HepG2 (cell line): ENCODE results near the gene RIPOR1. TPM values are rescaled to one million over a fixed set of nuclear protein-coding genes. Genes with fewer than 3 reads are reported as not detected.

Experiments used
- ATF6 ChIP-seq: sonication (generic); formaldehyde crosslinking; conservative IDR thresholded peaks from 2 replicates; pipeline ENCODE4 v1.4.0; 2020; ENCODE audit warnings: missing genetic modification reagents
- DMTF1 ChIP-seq: sonication (generic); formaldehyde crosslinking; IDR thresholded peaks from 2 replicates; pipeline ENCODE4 v1.4.0; 2020; ENCODE audit warnings: mild to moderate bottlenecking, missing genetic modification reagents
- GATAD2A ChIP-seq: IDR thresholded peaks from 2 replicates; pipeline ENCODE4 v1.6.1; 2016
- GPBP1L1 ChIP-seq: sonication (generic); formaldehyde crosslinking; IDR thresholded peaks from 2 replicates; pipeline ENCODE4 v1.5.0; 2020; ENCODE audit warnings: mild to moderate bottlenecking, missing genetic modification reagents
- GPN1 ChIP-seq: sonication (generic); formaldehyde crosslinking; IDR thresholded peaks from 2 replicates; pipeline ENCODE4 v1.5.1; 2020; ENCODE audit warnings: missing genetic modification reagents, borderline replicate concordance
- MBNL3 ChIP-seq: fragments of 250-450 bp; sonication (Bioruptor Pico); conservative IDR thresholded peaks from 2 replicates; pipeline ENCODE4 v1.8.0; 2022; ENCODE audit warnings: mild to moderate bottlenecking, inconsistent platforms
- MED1 ChIP-seq: sonication (generic); formaldehyde crosslinking; IDR thresholded peaks from 2 replicates; pipeline ENCODE4 v1.4.0; 2020; ENCODE audit warnings: missing genetic modification reagents
- MIER2 ChIP-seq: IDR thresholded peaks from 2 replicates; pipeline ENCODE4 v1.6.1; 2016; ENCODE audit warnings: missing biosample characterization, missing genetic modification reagents
- MTERF4 ChIP-seq: sonication (generic); formaldehyde crosslinking; IDR thresholded peaks from 2 replicates; pipeline ENCODE4 v1.8.0; 2023; ENCODE audit warnings: mild to moderate bottlenecking, missing genetic modification reagents
- PHF20 ChIP-seq: sonication (generic); formaldehyde crosslinking; IDR thresholded peaks from 2 replicates; pipeline ENCODE4 v1.5.0; 2020; ENCODE audit warnings: mild to moderate bottlenecking, missing genetic modification reagents
- PTBP1 ChIP-seq: fragments of 200-400 bp; formaldehyde crosslinking; IDR thresholded peaks from 2 replicates; pipeline ENCODE4 v1.6.1; 2018; ENCODE audit warnings: low read length, low read depth; ENCODE audit not compliant: poor library complexity, severe bottlenecking
- RCOR2 ChIP-seq: IDR thresholded peaks from 2 replicates; pipeline ENCODE4 v1.6.1; 2016; ENCODE audit warnings: missing biosample characterization, missing genetic modification reagents
- ZBTB20 ChIP-seq: sonication (generic); formaldehyde crosslinking; IDR thresholded peaks from 2 replicates; pipeline ENCODE4 v1.8.1; 2023; ENCODE audit warnings: missing genetic modification reagents, low read depth, mild to moderate bottlenecking, borderline replicate concordance
- ZNF281 ChIP-seq: sonication (generic); formaldehyde crosslinking; IDR thresholded peaks from 2 replicates; pipeline ENCODE4 v1.4.0; 2020; ENCODE audit warnings: missing genetic modification reagents, borderline replicate concordance
- ZNF703 ChIP-seq: sonication (generic); formaldehyde crosslinking; IDR thresholded peaks from 2 replicates; pipeline ENCODE4 v1.5.1; 2020; ENCODE audit warnings: missing genetic modification reagents, mild to moderate bottlenecking, moderate library complexity, borderline replicate concordance
- ZNF713 ChIP-seq: sonication (generic); formaldehyde crosslinking; IDR thresholded peaks from 2 replicates; pipeline ENCODE4 v1.4.0; 2020; ENCODE audit warnings: mild to moderate bottlenecking, missing genetic modification reagents
- ZNF740 ChIP-seq: sonication (generic); formaldehyde crosslinking; IDR thresholded peaks from 2 replicates; pipeline ENCODE4 v1.4.0; 2020; ENCODE audit warnings: missing genetic modification reagents
- ZNF768 ChIP-seq: sonication (generic); formaldehyde crosslinking; IDR thresholded peaks from 2 replicates; pipeline ENCODE4 v1.4.0; 2020; ENCODE audit warnings: missing genetic modification reagents
- ZNF776 ChIP-seq: sonication (generic); formaldehyde crosslinking; IDR thresholded peaks from 2 replicates; pipeline ENCODE4 v1.4.0; 2020; ENCODE audit warnings: mild to moderate bottlenecking, missing genetic modification reagents
- polyA plus RNA-seq, 8 experiments: library from polyadenylated mRNA; depleted of rRNA in 3 of 8; stranded (reverse) in 7 of 8; unstranded in 1 of 8; fragments of >200 nt; fragmentation: Illumina TruSeq in 4 of 8; extraction: Trizol in 4 of 8; gene quantifications; 2 replicates each; pipeline versions ENCODE4 v1.2.1 to v1.2.3, GENCODE V29; 2011 to 2016; ENCODE audit warnings: low read depth in 4 of 8, missing spikeins in 1 of 8, mixed read lengths in 1 of 8; ENCODE audit not compliant: insufficient read depth in 1 of 8
- total RNA-seq, 5 experiments: library from RNA; depleted of rRNA; stranded (reverse); fragments of >200 nt; fragmentation: Illumina TruSeq; extraction: Trizol; gene quantifications; 2 replicates each; pipeline ENCODE4 v1.2.3, GENCODE V29; 2016; ENCODE audit warnings: low read depth in 1 of 5

Gene RIPOR1
- total and polyA plus RNA-seq, 2 of the 13 experiments (the other 11 are each of a cell fraction or from before 2014, with no cell fraction given), result 4.6 to 8.1 TPM

- TF ChIP-seq DMTF1 (CRISPR knock-in tag) (no peak), GPN1 (0 out of 2 replicates have a peak, but pooled peaks have one; percentile 19), ZNF776 (peak; percentile 82; the same call in 1 of the 2 replicates), PTBP1 (no peak), ZNF740 (CRISPR knock-in tag) (no peak), PHF20 (CRISPR knock-in tag) (no peak), ZNF713 (peak; percentile 91), ZNF281 (CRISPR knock-in tag) (no peak), ZNF768 (0 out of 2 replicates have a peak, but pooled peaks have one; percentile 24), GPBP1L1 (no peak), RCOR2 (no peak), MBNL3 (no peak), MTERF4 (CRISPR knock-in tag) (peak; percentile 87; the same call in 1 of the 2 replicates), MIER2 (no peak), ZNF703 (CRISPR knock-in tag) (no peak), MED1 (0 out of 2 replicates have a peak, but pooled peaks have one; percentile 1), ATF6 (no peak), GATAD2A (peak; percentile 35; the same call in 1 of the 2 replicates), ZBTB20 (CRISPR knock-in tag) (no peak)
These were observed at the start of gene RIPOR1 (continued) for GRCh38 chr16:67528222-67528869.
